Measurements from ENCODE around the gene DOCK2.

DOCK2 gene

DNA sequence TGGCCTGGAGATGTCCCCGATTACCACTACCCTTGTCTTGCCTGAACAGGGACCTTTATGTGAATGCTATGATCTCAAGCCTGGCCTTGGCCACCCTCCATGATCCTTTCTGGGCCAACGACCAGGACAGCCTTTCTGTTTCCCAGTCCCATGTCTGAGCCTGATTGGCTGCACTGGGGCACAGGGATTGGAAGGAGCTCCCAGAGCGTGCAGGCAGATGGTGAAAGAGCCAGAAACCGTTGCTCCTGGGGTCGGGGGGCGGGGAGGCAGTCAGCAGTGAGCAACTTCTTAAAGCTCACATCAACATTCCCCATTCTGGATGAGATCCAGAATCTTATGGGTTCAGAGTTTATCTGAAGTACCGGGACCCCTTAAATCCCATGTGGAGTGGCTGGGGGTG lies 258.9 kb downstream of the DOCK2 start:
- TF ChIP-seq, protein P1, sequence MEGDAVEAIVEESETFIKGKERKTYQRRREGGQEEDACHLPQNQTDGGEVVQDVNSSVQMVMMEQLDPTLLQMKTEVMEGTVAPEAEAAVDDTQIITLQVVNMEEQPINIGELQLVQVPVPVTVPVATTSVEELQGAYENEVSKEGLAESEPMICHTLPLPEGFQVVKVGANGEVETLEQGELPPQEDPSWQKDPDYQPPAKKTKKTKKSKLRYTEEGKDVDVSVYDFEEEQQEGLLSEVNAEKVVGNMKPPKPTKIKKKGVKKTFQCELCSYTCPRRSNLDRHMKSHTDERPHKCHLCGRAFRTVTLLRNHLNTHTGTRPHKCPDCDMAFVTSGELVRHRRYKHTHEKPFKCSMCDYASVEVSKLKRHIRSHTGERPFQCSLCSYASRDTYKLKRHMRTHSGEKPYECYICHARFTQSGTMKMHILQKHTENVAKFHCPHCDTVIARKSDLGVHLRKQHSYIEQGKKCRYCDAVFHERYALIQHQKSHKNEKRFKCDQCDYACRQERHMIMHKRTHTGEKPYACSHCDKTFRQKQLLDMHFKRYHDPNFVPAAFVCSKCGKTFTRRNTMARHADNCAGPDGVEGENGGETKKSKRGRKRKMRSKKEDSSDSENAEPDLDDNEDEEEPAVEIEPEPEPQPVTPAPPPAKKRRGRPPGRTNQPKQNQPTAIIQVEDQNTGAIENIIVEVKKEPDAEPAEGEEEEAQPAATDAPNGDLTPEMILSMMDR (conservative IDR thresholded peaks at IDR 0.05), result no peak
- H3K27ac ChIP-seq, result no peak overlapping the region

DNA sequence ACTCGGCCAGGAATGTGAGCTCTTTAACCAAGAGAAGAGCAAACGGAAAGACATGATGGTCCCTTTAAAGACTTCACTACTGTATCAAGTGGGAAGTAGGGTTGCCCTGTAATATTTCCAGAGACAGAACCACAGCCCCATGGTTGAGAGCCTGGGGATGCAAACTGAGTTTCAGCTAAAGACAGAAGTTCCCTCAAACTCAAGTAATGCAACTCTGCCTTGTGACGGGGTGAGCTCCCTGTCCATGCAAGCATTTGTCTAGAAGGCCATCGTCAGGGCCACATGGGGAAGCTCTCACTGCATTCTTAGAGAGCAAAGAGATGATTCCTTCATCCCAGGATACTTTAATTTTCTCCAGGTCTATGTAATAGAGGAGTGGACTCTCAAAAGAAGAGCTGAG lies 260.4 kb downstream of the DOCK2 start:
- TF ChIP-seq, protein P1 (conservative IDR thresholded peaks at IDR 0.05), result no peak
- H3K27ac ChIP-seq, result no peak overlapping the region

GRCh38 chr5:169901896-169902295 lies 264.8 kb downstream of the DOCK2 start:
- no peak overlapping the region for H3K27ac ChIP-seq
- TF ChIP-seq, protein P1 (conservative IDR thresholded peaks at IDR 0.05), result no peak

GRCh38 chr5:169904059-169904458 lies 267.0 kb downstream of the DOCK2 start:
- H3K27ac ChIP-seq, result no peak overlapping the region
- TF ChIP-seq, protein P1 (conservative IDR thresholded peaks at IDR 0.05), result no peak

GRCh38 chr5:169904508-169904907 lies 267.4 kb downstream of the DOCK2 start:
- no peak overlapping the region for H3K27ac ChIP-seq
- TF ChIP-seq, protein P1 (conservative IDR thresholded peaks at IDR 0.05), result no peak

- no peak overlapping the region for H3K27ac ChIP-seq
- TF ChIP-seq, protein P1 (conservative IDR thresholded peaks at IDR 0.05), result no peak
These were observed 267.9 kb downstream of the DOCK2 start for GRCh38 chr5:169905017-169905416.

GRCh38 chr5:169906745-169907649 lies 269.9 kb downstream of the DOCK2 start:
- no peak overlapping the region for H3K27ac ChIP-seq
- TF ChIP-seq, protein P1 (conservative IDR thresholded peaks at IDR 0.05), result no peak
